ENCODE results near the gene SYNGR3. TPM values are rescaled to one million over a fixed set of nuclear protein-coding genes. Genes with fewer than 3 reads are reported as not detected.

Gene SYNGR3
- total and polyA plus RNA-seq, 3 experiments from 2014 or later = 2.1 to 3.6 (median 3.4) TPM

DNA sequence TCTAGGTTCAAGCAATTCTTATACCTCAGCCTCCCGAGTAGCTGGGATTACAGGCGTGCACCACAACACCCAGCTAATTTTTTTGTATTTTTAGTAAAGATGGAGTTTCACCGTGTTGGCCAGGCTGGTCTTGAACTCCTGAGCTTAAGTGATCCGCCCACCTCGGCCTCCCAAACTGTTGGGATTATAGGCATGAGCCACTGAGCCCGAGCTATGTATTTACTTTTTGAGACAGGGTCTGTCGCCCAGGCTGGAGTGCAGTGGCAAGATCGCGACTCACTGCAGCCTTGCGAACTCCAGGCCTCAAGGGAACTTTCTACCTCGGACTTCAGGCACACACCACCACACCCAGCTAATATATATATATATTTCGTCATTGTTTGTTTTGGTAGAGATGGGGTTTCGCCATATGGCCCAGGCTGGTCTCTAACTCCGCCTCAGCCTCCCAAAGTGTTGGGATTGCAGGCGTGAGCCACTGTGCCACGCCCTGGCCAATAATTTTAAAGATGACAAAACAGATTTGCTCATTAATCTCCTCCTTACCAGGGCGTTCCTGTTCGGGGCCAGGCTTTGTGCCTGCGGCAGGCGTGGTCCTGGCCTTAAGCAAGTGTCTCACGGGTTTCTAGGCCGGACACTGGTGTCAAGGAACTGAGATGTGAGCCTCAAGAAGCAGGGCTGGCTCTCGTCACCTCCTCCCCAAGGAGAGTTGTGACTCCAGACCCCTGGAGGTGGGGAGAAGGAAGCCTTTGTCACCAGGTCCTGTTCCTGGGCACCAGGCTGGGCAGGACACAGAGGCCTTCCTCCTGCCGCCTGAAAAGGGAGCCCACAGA is 25.6 kb downstream of the SYNGR3 start:
- Mint-ChIP-seq H3K9me3 (no peaks in the 10 kb centered on the region), H3K27me3 (peaks cover 8 to 11% of the 10 kb centered on the region in 2 donors), H3K4me3 (no peak overlapping the region), H3K4me1 (peaks cover 2% of the 10 kb centered on the region in 3 donors), H3K27ac (no peak overlapping the region), H3K36me3 (no peaks in the 10 kb centered on the region)
- DNase-seq = no peak
- ChIA-PET CTCF (interaction anchor here (1.1 to 2.0 kb wide), 3 partner anchors 11 to 125 kb away, joined by 3 to 12 read pairs (median 3); partner anchors contain the start of genes NTHL1 and TSC2), POLR2A (no interaction called here)
- Histone ChIP-seq H3K27ac (ENCODE audit: low read depth, low read length) (no peak overlapping the region), H3K36me3 (ENCODE audit: insufficient read depth, low read length) (no peaks in the 10 kb centered on the region), H3K4me3 (ENCODE audit: low read length) (no peak overlapping the region), H3K4me1 (ENCODE audit: insufficient read depth, low read length) (peaks cover 10% of the 10 kb centered on the region), H3K27me3 (ENCODE audit: insufficient read depth, low read length, poor library complexity, severe bottlenecking) (peaks cover 11% of the 10 kb centered on the region), H3K9me3 (ENCODE audit: low read length) (no peaks in the 10 kb centered on the region)

DNA sequence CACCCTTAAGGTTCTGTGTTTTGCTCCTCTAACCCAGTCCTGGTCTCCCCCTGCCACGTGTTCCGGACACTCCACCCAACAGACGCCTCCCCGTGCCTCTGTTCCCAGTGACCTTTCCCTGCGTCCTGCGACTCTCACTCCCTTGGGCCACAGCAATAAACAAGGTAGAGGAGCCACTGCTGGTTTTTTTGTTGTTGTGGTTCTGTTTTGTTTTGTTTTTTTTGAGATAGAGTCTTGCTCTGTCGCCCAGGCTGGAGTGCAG is 26.1 kb downstream of the SYNGR3 start:
- ChIA-PET CTCF (interaction anchor here (0.7 to 2.0 kb wide), 5 partner anchors 12 to 124 kb away, joined by 3 to 12 read pairs (median 3); no protein-coding TSS in a partner anchor), POLR2A (no interaction called here)
- Mint-ChIP-seq H3K9me3 (no peaks in the 10 kb centered on the region), H3K4me1 (peaks cover 0 to 4% (median 0%) of the 10 kb centered on the region in 3 donors), H3K27ac (no peak overlapping the region), H3K36me3 (no peaks in the 10 kb centered on the region), H3K27me3 (peaks cover 12 to 16% of the 10 kb centered on the region in 2 donors), H3K4me3 (no peak overlapping the region)
- Histone ChIP-seq H3K27me3 (ENCODE audit: insufficient read depth, low read length, poor library complexity, severe bottlenecking) (peaks cover 11% of the 10 kb centered on the region), H3K36me3 (ENCODE audit: insufficient read depth, low read length) (no peaks in the 10 kb centered on the region), H3K27ac (ENCODE audit: low read depth, low read length) (no peak overlapping the region), H3K4me3 (ENCODE audit: low read length) (no peak overlapping the region), H3K9me3 (ENCODE audit: low read length) (no peaks in the 10 kb centered on the region), H3K4me1 (ENCODE audit: insufficient read depth, low read length) (peaks cover 5% of the 10 kb centered on the region)
- DNase-seq = no peak

DNA sequence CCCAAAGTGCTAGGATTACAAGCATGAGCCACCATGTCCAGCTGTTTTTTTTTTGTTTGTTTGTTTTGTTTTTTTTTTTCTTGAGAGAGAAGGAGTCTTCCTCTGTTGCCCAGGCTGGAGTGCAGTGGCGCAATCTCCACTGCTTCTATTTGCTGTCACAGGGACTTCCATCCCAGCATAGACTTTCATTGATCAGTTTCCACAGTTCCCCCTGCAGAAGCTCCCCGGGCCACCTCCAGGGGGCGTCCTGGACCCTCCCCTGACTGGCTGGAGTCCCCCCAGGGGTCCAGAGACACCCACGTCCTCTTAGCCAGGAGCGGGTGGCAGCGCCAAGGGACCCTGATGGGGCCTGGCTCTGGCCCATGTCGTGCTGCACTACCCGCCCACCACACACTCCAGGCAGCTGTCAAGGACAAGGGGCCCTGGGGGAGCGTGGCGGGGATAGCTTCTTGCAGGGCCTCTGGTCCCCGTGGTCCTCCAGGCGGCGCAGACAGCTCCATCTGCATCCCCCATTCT is 26.7 kb downstream of the SYNGR3 start:
- H3K4me1 Mint-ChIP-seq = peaks cover 0 to 5% (median 0%) of the 10 kb centered on the region in 3 donors
- Histone ChIP-seq H3K9me3 (ENCODE audit: low read length) (no peaks in the 10 kb centered on the region), H3K4me1 (ENCODE audit: insufficient read depth, low read length) (peaks cover 5% of the 10 kb centered on the region), H3K36me3 (ENCODE audit: insufficient read depth, low read length) (no peaks in the 10 kb centered on the region), H3K27ac (ENCODE audit: low read depth, low read length) (no peak overlapping the region), H3K27me3 (ENCODE audit: insufficient read depth, low read length, poor library complexity, severe bottlenecking) (peaks cover 11% of the 10 kb centered on the region), H3K4me3 (ENCODE audit: low read length) (no peak overlapping the region)
- peaks cover 14 to 22% of the 10 kb centered on the region in 2 donors for H3K27me3 Mint-ChIP-seq
- no peak overlapping the region for H3K4me3 Mint-ChIP-seq
- no peak for DNase-seq
- no peaks in the 10 kb centered on the region for H3K36me3 Mint-ChIP-seq
- ChIA-PET POLR2A (no interaction called here), CTCF (interaction anchor here (0.7 to 2.0 kb wide), 4 partner anchors 13 to 124 kb away, joined by 3 to 12 read pairs (median 3); no protein-coding TSS in a partner anchor)
- no peaks in the 10 kb centered on the region for H3K9me3 Mint-ChIP-seq
- H3K27ac Mint-ChIP-seq = peak overlapping the region in 2 of 8 donors; percentile 23 to 43

DNA sequence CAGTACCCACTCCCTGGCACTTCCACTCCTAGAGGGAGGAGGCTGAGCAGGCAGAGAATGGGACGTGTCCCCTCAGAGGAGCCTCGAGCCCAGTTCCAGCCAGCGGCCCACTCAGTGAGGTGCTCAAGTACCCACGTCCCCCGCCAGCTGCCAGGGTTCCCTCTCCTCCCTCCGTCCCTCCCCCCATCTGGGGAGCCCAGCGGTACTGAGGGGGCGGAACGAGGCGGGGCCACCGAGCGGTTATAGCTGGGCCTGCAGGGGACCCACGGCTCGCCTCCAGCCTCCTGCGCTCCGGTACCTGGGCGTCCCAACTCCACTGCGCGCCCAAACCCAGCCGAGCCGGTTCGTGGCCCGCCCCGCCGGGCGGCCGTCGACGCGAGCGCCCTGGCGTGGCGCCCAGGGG is 29.7 kb downstream of the SYNGR3 start, which contains the start of gene NPW:
Gene NPW, plus strand, starts transcription at position 268 of the 403 bp plus-strand sequence.
- peak within 1 kb of the TSS in 1 of 7 donors; percentile 12 for H3K4me3 Mint-ChIP-seq
- H3K36me3 Mint-ChIP-seq = no peaks in the 10 kb centered on the region
- peaks cover 6 to 19% (median 12%) of the 10 kb centered on the region in 3 donors for H3K4me1 Mint-ChIP-seq
- H3K9me3 Mint-ChIP-seq = no peaks in the 10 kb centered on the region
- no peak within 1 kb of the TSS for H3K4me3 ChIP-seq (ENCODE audit: low read length)
- no peak for DNase-seq
- H3K9me3 ChIP-seq (ENCODE audit: low read length) = no peaks in the 10 kb centered on the region
- H3K4me1 ChIP-seq (ENCODE audit: insufficient read depth, low read length) = peaks cover 23% of the 10 kb centered on the region
- no peaks in the 10 kb centered on the region for H3K36me3 ChIP-seq (ENCODE audit: insufficient read depth, low read length)
- H3K27ac ChIP-seq (ENCODE audit: low read depth, low read length) = no peak within 1 kb of the TSS
- CTCF ChIA-PET = interaction anchor here (0.8 to 1.6 kb wide), 2 partner anchors 121 to 128 kb away, joined by 3 to 7 read pairs; no protein-coding TSS in a partner anchor
- POLR2A ChIA-PET = interaction anchor here (1.5 kb wide), 1 partner anchor 136 kb away, joined by 6 read pairs; the partner anchor contains the start of gene TRAF7
- H3K27me3 ChIP-seq (ENCODE audit: insufficient read depth, low read length, poor library complexity, severe bottlenecking) = peaks cover 15% of the 10 kb centered on the region
- H3K27me3 Mint-ChIP-seq = peaks cover 22 to 31% of the 10 kb centered on the region in 2 donors
- H3K27ac Mint-ChIP-seq = peak within 1 kb of the TSS in 1 of 8 donors; percentile 53

DNA sequence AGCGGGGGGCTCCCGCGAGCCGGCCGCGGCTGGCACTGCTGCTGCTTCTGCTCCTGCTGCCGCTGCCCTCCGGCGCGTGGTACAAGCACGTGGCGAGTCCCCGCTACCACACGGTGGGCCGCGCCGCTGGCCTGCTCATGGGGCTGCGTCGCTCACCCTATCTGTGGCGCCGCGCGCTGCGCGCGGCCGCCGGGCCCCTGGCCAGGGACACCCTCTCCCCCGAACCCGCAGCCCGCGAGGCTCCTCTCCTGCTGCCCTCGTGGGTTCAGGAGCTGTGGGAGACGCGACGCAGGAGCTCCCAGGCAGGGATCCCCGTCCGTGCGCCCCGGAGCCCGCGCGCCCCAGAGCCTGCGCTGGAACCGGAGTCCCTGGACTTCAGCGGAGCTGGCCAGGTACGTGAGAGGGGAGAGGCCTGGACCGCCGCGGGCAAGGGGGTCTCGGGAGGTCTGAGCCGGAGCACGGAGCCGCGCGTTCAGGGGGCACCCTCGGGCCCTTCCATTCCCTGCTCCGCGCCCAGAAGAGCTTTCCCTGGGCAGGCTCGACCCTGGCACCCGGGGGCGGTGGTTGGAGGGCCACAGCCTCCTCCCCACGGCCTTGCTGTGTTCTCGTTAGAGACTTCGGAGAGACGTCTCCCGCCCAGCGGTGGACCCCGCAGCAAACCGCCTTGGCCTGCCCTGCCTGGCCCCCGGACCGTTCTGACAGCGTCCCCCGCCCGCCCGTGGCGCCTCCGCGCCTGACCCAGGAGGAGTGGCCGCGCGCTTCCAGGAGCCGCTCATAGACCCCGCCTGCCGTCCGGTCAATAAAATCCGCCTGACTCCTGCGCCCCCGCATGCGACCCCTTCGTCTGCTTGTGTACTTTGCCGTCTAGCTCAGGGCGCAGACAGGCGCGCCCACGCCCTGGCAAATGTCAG is 30.4 kb downstream of the SYNGR3 start:
- H3K9me3 Mint-ChIP-seq = no peaks in the 10 kb centered on the region
- no peak for DNase-seq
- H3K4me3 Mint-ChIP-seq = peak overlapping the region in 1 of 7 donors; percentile 12
- Histone ChIP-seq H3K27me3 (ENCODE audit: insufficient read depth, low read length, poor library complexity, severe bottlenecking) (peaks cover 15% of the 10 kb centered on the region), H3K4me1 (ENCODE audit: insufficient read depth, low read length) (peaks cover 23% of the 10 kb centered on the region), H3K4me3 (ENCODE audit: low read length) (no peak overlapping the region), H3K27ac (ENCODE audit: low read depth, low read length) (no peak overlapping the region), H3K9me3 (ENCODE audit: low read length) (no peaks in the 10 kb centered on the region), H3K36me3 (ENCODE audit: insufficient read depth, low read length) (no peaks in the 10 kb centered on the region)
- CTCF ChIA-PET = interaction anchor here (0.8 to 6.2 kb wide), 4 partner anchors 120 to 134 kb away, joined by 3 to 78 read pairs (median 16); partner anchors contain the start of gene TRAF7
- POLR2A ChIA-PET = interaction anchor here (1.5 kb wide), 1 partner anchor 135 kb away, joined by 6 read pairs; the partner anchor contains the start of gene TRAF7
- H3K27ac Mint-ChIP-seq = no peak overlapping the region
- H3K27me3 Mint-ChIP-seq = peaks cover 22 to 31% of the 10 kb centered on the region in 2 donors
- peaks cover 6 to 19% (median 12%) of the 10 kb centered on the region in 3 donors for H3K4me1 Mint-ChIP-seq
- no peaks in the 10 kb centered on the region for H3K36me3 Mint-ChIP-seq

DNA sequence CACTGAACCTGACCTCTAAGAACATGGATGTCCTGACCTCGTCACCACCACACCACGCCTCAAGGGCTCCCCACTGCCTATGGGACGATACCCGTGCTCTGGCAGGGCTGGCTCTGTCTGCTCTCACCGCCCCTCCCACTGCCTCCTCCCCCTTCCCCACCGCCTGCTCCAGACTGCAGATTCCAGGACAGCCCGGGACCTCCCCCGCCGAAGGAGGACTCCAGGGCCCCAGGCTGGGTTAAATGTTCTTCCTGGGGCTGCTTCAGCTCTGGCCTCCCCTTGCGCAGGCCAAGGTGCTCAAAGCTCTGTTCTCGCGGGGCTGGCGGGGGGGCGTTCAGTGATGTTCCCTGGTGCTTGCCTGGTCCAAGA is 32.9 kb downstream of the SYNGR3 start:
- peak overlapping the region; percentile 50 for H3K4me3 ChIP-seq (ENCODE audit: low read length)
- peaks cover 15% of the 10 kb centered on the region for H3K27me3 ChIP-seq (ENCODE audit: insufficient read depth, low read length, poor library complexity, severe bottlenecking)
- no peak for DNase-seq
- CTCF ChIA-PET = interaction anchor here (0.9 to 6.2 kb wide), 13 partner anchors 10 to 131 kb away, joined by 3 to 78 read pairs (median 3); partner anchors contain the start of genes NTHL1, TRAF7 and TSC2
- H3K9me3 Mint-ChIP-seq = no peaks in the 10 kb centered on the region
- peaks cover 10 to 29% (median 17%) of the 10 kb centered on the region in 3 donors for H3K4me1 Mint-ChIP-seq
- no peaks in the 10 kb centered on the region for H3K36me3 ChIP-seq (ENCODE audit: insufficient read depth, low read length)
- H3K4me3 Mint-ChIP-seq = peak overlapping the region; percentile 56 to 91 (median 66)
- peak overlapping the region; percentile 25 for H3K27ac ChIP-seq (ENCODE audit: low read depth, low read length)
- peaks cover 31% of the 10 kb centered on the region for H3K4me1 ChIP-seq (ENCODE audit: insufficient read depth, low read length)
- POLR2A ChIA-PET = interaction anchor here (0.6 to 1.8 kb wide), 8 partner anchors 25 to 407 kb away, joined by 3 to 8 read pairs (median 4); partner anchors contain the start of genes NTHL1, RPS2, TRAF7 and TSC2
- H3K27ac Mint-ChIP-seq = peak overlapping the region in 2 of 8 donors; percentile 73 to 86
- peaks cover 22 to 31% of the 10 kb centered on the region in 2 donors for H3K27me3 Mint-ChIP-seq
- no peaks in the 10 kb centered on the region for H3K9me3 ChIP-seq (ENCODE audit: low read length)
- H3K36me3 Mint-ChIP-seq = no peaks in the 10 kb centered on the region

Measured in CD8-positive, alpha-beta memory T cell (primary cell).